Skeletal muscle cell (primary cell): ENCODE results near the gene TEAD4.

ENCODE experiments used
- DNase-seq: peaks from one replicate; pipeline ENCODE4 v3.0.0-alpha.2; 2010; ENCODE audit warnings: low read depth
- H3K4me3 ChIP-seq: 2 replicates; pipeline ENCODE4 v1.5.1; 2011; ENCODE audit warnings: low read depth, mild to moderate bottlenecking, control low read depth, low read length, moderate library complexity

Gene TEAD4

DNA sequence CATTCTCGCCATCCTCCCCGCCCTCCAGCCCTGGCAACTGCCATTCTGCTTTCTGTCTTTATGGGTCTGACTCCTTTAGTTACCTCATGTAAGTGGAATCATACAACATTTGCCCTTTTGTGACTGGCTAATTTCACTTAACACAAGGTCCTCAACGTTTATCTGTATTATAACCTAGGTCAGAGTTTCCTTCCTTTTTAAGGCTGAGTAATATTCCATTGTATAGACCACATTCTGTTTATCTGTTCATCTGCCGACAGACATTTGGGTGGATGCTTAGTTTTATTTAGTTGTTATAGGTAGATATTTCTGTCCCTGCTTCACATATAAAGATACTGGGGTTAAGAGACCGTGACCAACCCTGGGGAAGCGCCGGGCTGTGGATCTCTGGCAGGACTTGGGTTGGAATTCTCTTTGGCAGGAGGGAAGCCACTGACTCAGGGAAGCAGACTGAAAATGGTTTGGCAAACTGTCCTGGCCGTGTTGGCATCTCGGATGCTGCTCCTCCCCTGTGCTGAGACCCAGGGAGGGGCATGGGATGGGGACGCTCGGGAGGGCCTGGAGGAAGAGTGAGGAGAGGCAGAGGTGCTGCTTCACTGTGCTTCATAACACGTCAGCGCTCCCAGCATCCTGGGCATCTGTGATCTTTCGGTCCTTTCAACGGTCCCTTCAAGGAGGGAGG is 38.9 kb downstream of the TEAD4 start:
- H3K4me3 ChIP-seq = no peak overlapping the region
- no peak for DNase-seq

DNA sequence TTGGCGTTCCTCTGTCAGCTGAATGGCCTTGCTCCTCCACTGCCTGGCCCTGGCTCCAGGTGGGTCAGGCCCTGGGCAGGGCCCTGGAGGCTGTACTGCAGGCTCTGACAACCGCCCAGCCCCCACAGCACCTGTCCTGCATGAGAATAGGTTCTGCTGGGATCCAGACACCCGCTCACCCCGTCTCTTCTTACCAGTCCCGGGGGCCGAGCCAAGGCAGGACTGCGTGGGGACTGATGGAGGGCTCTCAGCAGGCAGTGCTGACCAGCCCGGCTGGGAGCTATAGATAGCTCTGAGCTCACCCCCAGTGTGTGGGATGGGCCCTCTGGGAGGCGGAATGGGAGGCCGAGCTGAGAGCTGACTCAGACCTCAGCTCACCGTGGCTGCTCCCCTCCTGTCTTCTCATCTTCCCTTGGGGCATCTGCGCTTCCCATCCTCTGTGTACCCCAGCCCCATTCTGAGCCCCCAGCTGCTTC is 39.6 kb downstream of the TEAD4 start:
- no peak overlapping the region for H3K4me3 ChIP-seq
- peak; percentile 75 for DNase-seq

DNA sequence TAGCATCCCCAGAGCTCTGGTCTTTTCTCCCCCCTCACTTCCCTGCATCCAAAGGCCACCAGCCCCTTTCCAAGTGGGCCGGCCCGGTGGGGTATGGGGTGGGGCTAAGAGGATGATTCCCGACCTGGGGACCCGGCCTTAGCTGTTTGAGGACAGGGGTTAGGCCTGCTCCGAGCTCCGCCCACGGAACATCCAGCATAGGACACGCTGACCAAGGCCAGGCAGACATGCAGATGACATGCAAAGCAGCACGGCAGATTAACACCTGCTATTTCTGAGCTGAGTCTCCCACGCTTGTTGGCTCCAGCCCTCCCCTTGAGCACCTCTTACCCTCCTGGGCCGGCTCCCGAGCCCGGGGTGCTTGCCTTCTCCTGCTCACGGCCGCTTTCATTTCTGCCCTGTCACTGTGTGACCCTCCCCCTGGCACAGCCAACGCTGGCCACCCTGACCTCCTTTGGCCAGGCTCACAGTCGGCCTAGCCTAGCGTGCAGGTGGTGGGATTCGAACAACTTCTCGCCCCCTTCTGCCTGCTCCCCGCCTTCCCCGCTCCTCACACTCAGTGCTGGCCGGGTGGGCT is 40.2 kb downstream of the TEAD4 start:
- no peak overlapping the region for H3K4me3 ChIP-seq
- DNase-seq = no peak

GRCh38 chr12:3000548-3001275 is 41.5 kb downstream of the TEAD4 start:
- DNase-seq = no peak
- no peak overlapping the region for H3K4me3 ChIP-seq

- no peak overlapping the region for H3K4me3 ChIP-seq
- no peak for DNase-seq
Measured at GRCh38 chr12:3002646-3003045, 43.4 kb downstream of the TEAD4 start.

DNA sequence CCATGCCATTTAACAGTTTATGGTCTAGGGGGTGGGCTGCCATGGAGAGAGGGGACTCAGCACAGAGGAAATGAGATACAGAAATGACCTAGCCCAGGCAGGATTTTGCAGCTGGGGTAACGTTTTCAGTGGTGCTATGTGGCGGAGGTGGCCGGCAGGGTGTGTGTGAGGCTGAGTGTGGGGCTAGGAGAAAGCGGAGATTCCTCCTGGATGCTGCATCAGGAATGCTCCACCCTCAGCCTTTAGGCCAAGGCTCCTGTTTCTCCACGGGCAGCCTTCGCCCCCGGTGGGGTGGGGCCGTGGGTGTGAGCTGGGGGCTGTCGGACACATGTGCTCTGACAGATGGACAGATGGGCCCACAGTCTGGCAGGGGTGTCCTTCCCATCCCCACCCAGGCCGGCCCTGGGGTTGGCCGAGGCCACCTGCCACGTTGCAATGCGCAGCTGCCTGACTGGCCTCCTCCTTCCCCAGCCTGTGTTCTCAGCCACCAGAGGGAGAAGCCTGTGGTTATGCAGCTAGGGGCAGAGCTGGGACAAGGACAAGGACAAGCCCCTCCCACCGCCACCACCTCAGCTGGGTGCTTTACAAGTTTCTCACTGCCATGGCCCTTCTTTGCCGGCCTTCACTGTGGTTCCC is 44.3 kb downstream of the TEAD4 start:
- no peak overlapping the region for H3K4me3 ChIP-seq
- peak; percentile 49 for DNase-seq

DNA sequence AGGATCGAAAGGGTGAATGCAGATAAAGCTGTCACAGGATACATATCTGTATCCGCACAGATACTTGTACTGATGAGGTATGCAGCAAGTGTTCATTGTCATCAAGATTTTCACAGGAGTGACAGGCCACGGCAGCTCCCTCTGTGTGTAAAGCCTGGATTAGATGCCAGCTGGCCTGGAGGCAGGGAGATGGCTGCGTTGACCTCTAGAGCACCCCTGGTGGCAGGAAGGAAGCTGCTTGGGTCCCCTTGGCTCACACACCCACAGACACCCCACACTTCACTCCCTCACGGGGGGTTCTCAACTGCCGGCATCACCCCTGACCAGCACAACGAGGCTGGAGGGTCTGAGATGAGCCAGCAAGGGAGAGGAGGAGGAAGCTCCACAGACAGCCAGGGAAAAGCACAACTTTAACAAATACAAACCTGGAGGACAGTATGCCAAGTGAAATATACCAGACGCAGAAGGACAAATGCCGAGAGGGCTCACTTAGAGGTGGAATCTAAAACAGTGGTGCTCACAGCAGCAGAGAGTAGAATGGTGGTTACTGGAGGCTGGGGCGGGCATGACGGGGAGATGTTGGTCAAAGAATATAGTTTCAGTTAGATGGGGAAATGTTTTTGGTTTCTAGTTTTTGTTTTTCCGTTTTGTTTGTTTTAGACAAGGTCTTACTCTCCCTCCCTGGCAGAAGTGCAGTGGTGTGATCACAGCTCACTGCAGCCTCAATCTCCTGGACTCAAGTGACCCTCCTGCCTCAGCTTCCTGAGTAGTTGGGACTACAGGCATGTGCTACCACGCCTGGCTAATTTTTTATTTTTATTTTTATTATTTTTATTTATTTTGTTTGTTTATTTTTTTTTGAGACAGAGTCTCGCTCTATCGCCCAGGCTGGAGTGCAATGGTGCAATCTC is 45.7 kb downstream of the TEAD4 start:
- H3K4me3 ChIP-seq = no peak overlapping the region
- DNase-seq = no peak

DNA sequence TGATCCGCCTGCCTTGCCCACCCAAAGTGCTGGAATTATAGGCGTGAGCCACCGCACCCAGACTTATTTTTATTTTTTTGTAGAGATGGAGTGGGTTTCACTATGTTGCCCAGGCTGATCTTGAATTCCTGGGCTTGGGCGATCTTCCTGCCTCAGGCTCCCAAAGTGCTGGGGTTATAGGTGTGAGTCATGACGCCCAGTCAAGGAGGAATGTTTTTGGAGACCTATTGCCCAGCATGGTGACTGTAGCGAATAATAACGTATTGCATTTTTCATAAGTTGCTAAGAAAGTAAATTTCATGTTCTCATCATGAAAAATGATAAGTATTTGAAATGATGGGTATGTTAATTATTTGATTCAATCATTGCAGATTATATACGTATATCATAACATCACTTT is 46.5 kb downstream of the TEAD4 start:
- no peak for DNase-seq
- H3K4me3 ChIP-seq = no peak overlapping the region

- no peak overlapping the region for H3K4me3 ChIP-seq
- no peak for DNase-seq
Measured at GRCh38 chr12:3009780-3010179, 50.6 kb downstream of the TEAD4 start.

DNA sequence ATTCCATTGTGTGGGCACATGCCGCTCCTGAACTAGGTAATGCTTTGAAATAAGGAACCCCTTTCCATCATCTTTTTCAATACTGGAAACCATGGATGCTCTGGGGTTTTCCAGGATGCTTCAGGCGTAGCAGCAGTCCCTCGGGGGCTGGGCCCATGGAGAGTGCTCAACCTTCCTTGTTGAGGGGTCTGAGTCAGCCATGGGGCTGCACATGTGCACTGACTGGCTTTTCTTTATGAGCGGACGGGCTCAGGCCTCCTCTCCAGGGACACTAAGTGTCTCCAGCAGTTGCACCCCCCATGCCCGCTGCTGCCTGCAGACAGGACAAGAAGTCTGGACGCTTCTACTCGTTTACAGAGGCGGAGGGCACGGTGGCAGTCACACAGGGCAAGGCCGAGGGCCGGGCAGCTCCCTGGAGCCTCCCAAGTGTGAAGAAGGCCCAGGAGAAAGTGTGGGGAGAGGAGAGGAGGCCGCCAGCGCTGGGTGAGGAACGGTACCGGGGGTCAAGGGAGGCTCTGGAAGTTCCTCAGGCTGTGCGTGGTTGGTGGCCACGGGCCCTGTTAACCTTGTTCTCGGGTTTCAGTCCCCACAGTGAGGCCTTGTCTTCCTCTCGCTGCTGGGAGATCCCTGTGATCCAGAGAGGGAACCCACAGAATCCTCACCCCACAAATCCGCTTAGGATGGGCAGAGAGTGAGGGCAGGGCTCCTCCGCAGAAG is 51.2 kb downstream of the TEAD4 start:
- no peak overlapping the region for H3K4me3 ChIP-seq
- no peak for DNase-seq

DNA sequence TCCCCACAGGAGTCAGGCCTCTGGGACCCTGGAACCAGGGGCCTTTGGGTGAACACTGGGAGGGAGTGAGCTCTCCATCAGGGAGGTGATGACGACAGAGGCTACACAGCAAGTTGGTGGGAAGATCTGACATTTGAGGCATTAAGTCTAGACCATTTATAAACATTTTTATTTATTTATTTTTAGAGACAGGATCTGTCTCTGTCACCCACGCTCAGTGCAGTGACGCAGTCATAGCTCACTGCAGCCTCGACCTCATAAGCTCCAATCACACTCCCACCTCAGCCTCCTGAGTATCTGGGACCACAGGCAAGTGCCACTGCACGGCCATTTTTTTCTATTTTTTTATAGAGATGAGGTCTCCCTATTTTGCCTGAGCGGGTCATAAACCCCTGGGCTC is 53.6 kb downstream of the TEAD4 start:
- no peak for DNase-seq

GRCh38 chr12:3014641-3015040 is 55.4 kb downstream of the TEAD4 start:
- DNase-seq = no peak

More for the DNA sequence above, 53.6 kb downstream of the TEAD4 start:
- H3K4me3 ChIP-seq = no peak overlapping the region

DNA sequence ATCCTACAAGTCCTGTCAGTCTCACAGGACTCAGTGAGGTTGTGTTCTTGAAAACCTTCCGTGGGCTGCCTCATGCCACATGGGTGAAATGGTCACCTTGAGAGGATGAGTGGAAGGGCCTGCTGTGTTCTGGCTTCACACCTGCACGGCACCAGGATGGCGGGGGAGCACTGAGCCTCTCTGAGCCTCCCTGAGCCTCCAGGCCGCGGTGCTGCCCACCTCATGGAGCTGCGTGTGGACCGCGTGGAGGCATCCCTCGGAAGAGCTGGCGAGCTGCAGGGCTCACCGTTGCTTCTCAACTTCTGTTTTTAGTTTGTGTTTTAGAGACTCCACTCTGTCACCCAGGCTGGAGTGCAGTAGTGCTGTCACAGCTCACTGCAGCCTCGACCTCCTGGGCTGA is 56.2 kb downstream of the TEAD4 start:
- DNase-seq = no peak

More at GRCh38 chr12:3014641-3015040, 55.4 kb downstream of the TEAD4 start:
- H3K4me3 ChIP-seq = no peak overlapping the region

DNA sequence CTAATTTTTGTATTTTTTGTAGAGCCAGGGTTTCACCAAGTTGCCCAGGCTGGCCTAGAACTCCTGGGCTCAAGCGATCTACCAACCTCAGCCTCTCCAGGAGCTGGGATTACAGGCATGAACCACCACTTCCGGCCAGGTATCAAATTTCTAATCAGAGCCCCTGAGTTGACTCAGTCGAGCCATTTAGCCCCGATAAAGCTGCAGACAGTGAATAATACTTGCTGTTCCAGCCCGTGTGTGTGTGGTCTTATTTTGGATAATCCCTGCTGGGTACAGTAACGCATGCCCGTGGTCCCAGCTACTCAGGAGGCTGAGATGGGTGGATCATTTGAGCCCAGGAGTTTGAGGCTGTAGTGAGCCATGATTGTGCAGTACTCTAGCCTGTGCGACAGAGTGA is 57.0 kb downstream of the TEAD4 start:
- H3K4me3 ChIP-seq = no peak overlapping the region
- DNase-seq = no peak

More for the DNA sequence above, 56.2 kb downstream of the TEAD4 start:
- H3K4me3 ChIP-seq = no peak overlapping the region

GRCh38 chr12:3017281-3017680 is 58.1 kb downstream of the TEAD4 start:
- no peak for DNase-seq

DNA sequence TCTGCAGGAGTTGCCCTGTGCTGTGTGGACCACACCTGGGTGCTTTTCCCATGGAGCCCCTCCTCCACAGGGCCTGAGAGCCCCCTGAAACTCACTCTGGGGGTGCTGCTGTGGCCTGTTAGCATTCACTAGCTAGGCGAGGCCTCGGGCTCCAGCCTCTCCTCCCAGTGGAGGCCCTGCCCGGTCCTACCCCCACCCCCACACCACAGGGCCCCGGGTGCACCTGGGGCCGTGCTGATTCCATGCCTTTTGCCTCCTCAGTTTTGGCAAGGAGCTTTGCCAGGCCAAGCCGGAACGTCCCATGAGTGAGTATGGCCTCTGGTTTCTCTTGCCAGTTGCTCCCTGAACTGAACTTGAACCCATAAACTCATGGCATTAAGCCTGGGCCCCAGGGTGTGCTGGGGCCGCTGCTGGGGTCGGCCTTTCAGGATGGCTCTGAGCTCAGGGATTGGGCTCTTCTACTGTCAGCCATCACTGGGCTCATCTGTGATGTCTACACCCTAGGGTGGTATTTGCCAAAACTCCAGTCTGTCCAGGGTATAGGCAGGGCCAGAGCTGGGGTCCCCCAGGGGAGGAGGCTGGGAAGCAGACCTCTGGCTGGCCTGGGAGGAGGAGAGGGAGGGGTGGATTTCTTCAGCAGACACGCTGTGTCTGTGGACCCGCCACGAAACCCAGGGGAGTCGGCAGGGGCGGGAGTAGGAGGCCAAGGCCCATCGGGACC is 59.2 kb downstream of the TEAD4 start:
- DNase-seq = no peak
- no peak overlapping the region for H3K4me3 ChIP-seq

More at GRCh38 chr12:3017281-3017680, 58.1 kb downstream of the TEAD4 start:
- H3K4me3 ChIP-seq = no peak overlapping the region

DNA sequence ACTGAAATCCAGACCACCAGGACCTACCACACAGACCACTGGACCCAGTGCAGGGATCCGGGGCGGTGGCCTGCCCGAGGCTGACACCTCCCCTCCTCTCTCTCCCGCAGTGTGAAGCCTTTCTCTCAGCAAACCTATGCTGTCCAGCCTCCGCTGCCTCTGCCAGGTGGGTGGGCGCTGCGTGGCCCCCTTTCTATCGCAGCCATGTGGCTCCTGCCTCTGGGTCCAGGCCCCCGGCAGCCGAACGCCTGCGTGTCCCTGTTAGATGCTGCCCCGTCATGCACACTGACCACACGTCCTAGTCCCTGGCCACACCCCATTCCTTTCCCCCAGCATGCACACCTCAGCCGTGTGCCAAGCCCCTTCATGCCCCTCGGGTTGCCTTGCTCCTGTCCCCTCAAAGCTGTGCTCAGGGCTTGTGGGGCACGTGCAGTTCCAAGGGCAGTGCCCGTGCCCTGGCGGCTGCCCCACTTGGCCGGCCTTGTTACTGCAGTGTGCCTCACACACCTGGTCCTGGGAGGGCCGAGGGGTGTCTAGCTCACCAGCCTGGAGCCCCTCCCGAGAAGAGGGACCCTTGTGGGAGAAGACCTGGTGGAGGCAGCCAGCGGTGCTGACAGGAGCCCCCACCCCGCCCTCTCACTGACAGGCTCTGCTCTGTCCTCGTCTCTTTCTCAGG is 59.9 kb downstream of the TEAD4 start:
- DNase-seq = no peak
- no peak overlapping the region for H3K4me3 ChIP-seq
